T-helper 22 cell (primary cell): ENCODE data around the gene CDC23.

Experiments used
- DNase-seq: peaks from one replicate; pipeline ENCODE4 v3.0.0-alpha.2; 2020; ENCODE audit warnings: low read depth

Gene CDC23

GRCh38 chr5:138139781-138140090 is 73.4 kb downstream of the CDC23 start:
- DNase-seq, result no peak

DNA sequence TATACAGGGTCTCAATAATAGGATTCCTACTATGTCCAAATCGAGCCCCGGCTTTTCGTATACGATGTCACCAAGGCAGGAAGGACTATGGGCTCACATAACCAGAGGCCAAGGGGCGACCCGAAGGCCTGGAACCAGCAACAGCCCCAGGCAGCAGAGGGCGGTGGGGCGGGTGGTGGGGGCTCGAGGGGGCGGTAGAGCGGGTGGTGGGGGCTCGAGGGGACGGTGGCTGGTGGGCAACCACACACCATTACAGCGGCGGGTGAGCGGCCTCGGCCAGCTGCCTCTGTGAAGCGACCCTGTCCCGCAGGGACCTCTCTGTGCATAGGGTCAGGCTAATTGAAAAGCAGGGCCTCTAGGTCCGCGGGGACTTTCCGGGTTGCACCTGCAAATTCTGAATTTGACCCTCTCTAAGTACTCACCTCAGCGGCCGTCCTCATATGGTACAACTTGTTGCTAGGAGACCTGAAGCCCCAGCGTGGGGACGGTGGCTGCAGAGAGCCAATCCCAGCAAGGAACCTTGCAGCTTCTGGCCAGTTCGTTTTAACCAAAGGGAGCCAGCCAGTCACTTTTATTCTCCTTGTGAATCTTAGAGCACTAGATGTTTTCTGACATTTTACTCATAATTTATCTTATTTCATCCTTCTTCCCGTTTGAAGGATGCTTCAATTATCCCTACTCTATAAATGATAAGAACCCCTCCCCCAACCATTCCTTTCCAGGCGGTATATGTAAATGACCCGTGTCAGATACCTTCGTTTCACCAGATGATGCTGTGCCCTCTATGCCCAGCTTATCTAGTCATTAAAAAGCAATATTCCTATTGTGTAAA is 74.0 kb downstream of the CDC23 start, which contains the start of gene NME5:
NME5 (minus strand) TSS at position 480 of the 832 bp plus-strand sequence. CDS start 648 bp downstream, outside the sequence.
- DNase-seq, result no peak
